NCI-H2081 treated with DMSO at 0.1 percent for 48 hours (cell line): ENCODE data around the gene PALD1.

Source experiments
- DNase-seq: peaks from one replicate; lab custom pipeline; 2025; lab: John Stamatoyannopoulos, UW

The PALD1 gene

DNA sequence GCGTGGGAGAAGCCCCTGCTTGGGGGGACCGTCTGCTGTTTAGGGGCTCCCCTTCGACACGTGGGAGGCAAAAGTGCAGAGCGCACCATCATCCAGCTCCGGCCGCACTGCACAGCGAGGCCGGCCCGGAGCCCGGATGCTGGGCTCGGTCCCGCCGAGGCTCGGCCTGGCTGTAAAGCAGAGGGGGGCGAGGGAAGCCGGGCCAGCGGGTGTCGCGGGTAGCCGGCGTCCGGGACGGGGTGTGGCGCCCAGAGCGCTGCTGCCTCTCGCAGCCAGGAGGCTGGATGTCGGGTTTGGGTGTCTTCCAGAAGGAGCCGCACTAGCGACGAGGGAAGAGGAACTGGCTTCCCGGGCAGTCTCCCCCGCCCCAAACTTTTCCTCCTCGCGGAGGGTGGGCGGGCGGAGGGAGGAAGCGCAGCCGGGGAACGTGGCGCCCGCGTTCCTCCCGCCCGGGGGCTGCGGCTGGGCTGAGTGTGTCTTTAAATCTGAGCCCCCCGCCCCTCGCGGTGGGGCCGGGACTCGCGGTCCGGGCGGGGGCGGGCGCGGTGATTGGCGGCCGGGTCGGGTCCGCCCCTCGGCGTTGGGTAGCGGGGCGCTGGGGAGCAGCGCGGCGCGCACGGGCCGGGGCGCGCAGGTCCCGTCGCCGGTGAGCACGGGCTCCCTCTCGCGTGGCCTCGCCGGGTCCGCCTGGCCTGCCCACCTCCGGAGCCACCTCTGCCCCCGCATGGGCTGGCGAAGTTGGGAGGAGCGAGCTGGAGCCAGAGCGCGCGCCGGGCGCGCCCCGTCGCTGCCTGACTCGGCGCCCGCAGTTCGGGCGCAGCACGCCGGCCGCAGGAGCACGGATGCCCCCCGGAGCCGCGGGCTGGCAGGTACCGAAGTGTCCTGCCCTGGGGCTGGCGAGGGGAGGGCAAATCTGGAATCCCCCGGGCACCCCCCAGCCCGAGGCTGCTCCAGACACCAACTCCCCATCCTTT, at the start of gene PALD1:
Gene PALD1 (plus strand): TSS at position 577 of the 974 bp plus-strand sequence. CDS start 47,185 bp downstream, outside the sequence.
- no peak for DNase-seq

DNA sequence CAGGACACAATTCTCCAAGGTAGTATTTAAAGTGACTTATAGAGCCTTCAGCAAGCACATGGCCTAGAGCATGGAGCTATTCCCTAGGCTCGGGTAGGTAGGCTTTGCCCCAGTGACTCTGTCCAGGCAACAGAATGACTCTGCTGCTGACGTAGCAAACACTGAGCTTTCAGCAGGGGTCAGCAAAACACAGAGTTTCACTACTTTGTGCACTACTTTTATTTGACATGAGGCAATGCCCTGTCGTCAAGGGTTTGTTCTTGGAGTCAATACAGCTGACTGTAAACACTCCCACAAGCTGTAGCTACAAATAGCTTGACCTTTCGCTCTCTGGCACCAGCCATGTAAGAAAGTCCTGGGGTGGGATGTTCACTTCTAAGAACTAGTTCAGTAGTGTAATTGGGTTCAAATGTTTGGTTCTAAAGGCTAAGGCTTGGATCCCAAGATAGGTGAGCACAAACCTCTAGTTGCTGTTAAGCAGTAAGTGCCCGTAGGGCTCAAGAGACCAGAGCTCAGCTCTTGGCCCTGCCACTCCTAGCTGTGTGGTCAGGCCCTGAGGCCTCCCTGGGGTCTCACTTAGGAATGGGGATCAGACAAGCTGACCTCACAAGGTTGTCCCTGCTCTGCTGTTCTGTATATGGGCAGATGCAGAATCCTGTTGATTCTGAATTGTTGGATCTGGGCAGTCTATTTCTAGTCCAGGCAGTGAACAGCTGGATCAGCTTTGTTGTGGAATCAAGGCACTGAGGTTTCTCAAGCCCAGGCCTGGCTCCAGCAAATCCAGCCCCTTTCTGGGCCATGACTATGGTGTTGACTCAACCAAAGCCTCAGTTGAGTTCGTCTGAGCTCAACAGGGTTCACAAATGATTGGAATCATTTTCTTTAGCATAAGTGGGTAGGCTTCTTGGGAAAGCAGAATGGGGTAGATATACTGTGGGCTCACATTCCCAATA, 47.8 kb upstream of the PALD1 start:
- DNase-seq, result no peak

GRCh38 chr10:70432101-70432500, 46.5 kb upstream of the PALD1 start:
- DNase-seq, result no peak

- no peak for DNase-seq
Observed at GRCh38 chr10:70432561-70433263, 45.9 kb upstream of the PALD1 start.

GRCh38 chr10:70433581-70434280, 44.8 kb upstream of the PALD1 start:
- DNase-seq, result no peak

- no peak for DNase-seq
Observed at GRCh38 chr10:70435241-70436085, 43.1 kb upstream of the PALD1 start.

DNA sequence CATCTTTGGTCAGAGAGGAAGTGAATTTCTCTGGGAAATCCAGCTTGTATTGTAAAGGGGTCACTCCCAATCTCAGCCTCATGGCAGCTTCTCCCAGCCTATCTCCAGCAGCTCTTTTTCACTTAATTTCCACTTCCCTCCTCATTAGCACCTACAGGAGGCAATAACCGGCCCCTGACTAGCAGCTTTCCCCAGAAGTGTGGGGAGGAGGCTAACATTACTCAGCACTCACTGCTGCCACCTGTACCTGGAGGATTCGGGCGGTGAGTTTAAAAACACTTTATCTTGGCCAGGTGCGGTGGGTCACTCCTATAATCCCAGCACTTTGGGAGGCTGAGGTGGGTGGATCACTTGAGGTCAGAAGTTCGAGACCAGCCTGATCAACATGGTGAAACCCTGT, 40.8 kb upstream of the PALD1 start:
- DNase-seq, result no peak

DNA sequence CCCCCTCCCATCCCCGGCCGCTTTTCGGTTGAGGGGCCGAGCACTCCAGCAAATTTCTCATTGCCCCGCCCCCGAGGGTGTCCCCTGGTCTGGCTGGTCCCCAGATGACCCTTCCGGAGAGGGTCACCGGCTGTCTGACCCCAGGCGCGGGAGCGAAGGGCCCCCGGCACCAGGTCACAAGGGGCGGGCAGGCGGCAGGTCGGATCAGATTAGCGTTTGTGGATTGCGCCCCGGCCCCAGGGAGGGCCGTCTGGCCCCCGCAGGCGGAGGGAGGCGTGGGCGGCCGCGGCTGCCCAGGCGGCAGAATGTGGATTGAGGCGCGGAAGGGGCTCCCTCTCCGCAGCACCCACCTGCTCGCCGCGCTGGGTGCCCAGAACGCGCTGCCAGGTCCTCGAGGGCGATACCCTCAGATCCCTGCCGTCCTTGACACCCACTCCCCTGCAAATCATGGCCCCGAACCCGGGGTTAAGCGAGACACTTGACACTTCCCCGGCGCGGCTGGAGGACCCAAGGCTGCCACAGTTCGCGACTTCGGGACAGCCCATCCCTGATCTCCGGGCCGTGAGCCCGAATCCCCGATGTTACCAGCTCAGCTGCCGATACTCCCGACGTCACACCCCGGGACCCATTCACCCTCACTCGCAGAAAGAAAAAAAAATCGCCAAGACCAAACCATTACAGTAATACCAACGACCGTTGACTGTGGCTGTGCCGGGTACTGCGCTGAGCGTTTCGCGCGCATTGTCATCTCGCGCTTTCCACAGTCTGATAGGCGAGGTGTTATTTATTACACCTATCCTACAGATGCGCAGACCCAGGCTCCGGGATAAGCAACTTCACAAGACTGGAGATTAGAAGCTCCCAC, 38.0 kb upstream of the PALD1 start:
- no peak for DNase-seq

DNA sequence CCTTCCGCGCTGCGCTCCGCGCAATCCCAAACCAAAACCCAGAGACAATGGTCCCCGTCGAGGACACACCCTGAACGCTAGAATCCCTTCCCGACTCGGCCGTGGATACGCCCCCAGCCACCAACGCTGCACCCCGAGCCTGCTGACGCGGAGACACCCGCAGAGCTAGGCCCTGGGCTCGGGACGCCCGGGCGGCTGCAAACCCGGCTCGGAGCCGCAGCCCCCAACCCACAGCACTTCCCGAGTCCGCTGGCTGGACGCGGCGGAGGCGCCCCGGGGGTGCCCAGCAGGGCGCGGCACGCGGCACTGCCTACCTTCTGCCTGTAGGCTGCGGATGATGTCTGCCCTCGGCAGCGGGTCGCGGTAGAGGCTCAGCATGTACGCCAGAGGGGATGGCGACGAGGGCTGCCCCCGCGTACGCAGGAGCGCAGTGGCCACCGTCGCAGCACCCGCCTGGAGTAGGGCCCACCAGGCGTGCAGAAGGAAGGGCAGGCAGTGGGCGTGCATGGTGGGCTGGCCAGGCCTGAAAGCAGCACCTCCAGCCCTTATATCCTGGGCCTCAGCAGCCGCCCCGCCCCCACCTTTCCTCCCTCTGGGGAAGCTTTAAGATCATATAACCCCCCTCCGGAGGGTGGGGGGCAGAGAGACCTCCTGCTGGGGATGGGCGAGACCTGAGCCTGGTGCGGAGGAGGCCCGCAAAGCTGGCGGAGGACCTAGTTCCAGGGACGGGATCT, 37.2 kb upstream of the PALD1 start, which contains the start of gene NODAL:
Gene NODAL (minus strand): TSS at position 521 of the 734 bp plus-strand sequence. CDS start 14 bp downstream, at position 507.
- no peak for DNase-seq

DNA sequence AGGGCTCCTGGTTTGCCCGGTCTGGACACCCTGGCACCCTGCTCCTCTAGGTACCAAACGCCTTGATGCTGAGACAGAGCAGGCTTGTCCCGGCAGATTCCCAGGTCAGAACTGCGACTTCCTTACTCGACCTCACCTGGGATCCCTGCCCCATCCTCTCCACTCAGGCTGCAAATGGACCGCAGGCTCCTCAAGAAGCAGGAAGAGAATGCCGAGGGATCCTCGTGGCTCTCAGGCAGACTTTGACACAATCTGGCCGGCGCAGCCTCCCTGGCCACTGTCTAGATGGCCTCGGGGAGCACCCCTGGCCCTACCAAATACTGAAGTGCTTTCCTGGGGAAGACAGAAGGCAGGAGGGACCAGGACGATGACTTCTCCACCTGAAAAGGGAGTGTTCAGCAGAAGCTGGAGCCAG, 36.7 kb upstream of the PALD1 start:
- DNase-seq, result no peak

DNA sequence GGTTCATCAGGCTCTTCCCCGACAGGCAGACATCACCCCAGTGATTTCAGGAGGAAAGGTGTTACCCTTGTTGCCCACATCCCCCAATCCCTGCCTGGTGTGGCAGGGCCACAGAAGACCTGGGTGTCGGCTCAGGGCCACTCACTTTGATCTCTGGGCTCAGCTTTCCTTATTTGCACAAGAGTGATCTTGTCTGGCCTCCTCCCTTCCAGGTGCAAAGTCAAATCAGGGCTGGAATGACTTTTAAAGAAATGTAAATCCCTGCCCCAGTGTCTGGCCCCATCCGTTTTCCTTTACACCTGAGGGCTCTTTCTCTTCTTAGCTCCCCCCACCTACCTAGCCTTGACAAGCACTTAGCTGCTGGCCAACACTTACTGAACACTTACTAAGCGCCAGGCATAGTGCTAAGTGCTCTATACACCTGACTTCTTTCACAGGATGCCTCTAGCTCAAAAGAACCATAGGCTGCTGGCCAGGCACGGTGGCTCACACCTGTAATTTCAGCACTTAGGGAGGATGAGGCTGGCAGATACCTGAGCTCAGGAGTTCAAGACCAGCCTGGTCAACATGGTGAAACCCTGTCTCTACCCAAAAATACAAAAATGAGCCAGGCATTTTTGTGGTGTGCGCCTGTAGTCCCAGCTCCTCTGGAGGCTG, 36.1 kb upstream of the PALD1 start:
- DNase-seq, result no peak

DNA sequence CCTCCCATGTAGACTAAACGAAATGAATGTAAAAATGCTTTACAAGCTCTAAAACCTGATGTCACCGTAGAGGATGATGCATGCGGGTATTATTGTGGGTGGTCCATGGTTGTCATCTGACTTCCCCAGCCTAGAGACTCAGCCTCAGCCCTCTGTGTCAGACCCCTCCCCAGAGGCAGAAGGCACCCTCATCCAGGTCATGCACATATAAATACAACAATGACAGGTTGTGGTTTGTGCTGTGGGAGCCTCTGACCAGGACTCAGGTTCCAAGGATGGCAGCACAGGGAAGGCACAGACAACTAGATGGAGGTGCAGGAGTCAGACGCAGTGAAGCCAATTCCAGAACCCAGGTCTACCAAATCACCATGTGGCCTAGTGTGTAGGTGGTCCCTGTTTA, 33.8 kb upstream of the PALD1 start:
- DNase-seq, result no peak

DNA sequence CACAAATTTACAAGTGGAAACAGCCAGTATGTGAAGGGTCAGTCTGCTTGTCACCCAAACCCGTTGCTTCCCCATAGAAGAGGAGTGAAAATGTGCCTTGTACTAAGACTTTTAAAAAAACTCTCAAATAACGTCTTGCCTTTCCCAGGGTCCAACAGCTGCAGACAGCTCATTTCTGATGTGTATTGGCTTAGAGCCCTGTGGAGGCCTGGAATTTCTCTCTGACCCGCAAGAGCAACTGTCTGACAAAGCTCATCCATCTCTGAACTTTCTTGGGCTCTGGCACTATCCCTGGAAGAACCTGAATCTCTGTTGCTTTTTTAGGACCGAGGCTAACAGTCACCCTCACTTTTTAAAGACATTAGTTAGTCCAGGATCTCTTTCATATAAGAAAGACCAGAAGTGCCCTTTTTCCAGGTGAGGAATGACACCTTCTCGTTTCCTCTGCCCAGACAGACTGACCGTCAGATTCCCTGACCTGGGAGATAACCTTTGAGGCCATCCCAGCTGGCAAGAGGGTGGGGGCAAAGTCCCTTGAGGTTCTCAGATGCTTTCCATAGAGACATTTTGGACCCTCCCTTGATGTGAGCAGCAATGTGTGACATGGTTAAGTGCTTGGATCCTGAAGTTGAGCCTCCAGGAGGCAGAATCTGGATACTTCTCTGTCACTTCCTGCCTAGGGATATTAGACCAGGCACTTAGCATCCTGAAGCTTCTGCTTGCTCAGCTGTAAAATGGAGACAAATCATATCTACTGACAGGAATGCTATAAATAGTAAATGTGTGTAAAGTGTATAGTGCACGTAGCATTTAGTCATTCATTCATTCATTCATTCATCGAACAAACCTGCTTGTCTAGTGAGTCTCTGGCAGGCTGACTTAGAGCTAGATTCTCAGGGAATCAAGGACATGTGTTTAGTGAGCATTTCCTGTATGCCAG, 32.6 kb upstream of the PALD1 start:
- no peak for DNase-seq

GRCh38 chr10:70448236-70448635, 30.3 kb upstream of the PALD1 start:
- DNase-seq, result no peak

DNA sequence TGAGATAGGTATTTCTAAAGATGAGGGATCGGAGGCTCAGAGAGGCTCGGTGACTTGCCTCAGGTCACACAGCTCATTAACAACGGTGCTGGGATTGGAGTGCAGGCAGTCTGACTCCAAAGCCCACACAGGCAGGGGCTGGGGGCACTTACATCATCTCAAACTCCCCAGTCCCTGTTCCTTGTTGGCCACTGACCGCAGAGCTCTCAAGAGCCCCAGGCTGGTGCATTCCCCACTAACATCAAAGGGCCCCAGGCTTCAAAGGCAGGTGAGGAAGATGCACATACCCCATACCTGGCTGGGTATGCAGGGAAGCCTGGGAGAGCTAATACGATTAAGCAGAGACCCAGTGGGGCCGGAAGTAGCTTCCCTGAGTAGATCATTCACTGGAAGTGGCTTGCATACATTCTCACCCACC, 23.3 kb upstream of the PALD1 start:
- DNase-seq, result no peak

GRCh38 chr10:70456164-70456563, 22.4 kb upstream of the PALD1 start:
- DNase-seq, result no peak

DNA sequence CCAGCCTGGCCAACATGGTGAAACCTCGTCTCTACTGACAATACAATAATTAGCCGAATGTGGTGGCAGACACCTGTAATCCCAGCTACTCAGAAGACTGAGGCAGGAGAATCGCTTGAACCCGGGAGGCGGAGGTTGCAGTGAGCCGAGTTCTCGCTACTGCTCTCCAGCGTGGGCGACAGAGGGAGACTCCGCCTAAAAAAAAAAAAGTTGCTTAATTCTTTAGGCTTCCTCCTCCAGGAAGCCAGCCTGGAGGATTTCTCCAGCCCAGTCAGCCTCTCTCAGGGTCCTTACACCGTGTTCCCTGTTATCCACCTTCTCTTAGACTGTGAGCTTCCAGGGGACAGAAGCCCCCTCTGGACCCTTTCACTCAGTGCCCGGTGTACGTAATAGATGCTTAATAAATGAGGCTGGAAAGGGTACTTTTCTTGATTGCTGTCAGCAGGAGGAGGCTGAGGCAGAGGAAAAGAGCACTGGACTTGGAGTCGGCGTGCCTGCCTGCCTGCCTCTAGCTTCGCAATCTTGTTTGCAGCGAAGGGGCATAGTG, 20.7 kb upstream of the PALD1 start:
- no peak for DNase-seq
